HL-60 (cell line): ENCODE results near the gene ARHGAP23.
"Not testable (repeated sequence)": the region's sequence is repeated elsewhere in the genome, so short reads cannot be mapped to it uniquely, and the experiment has no call there.

Experiments
- GABPA ChIP-seq: IDR thresholded peaks from 2 replicates; pipeline ENCODE4 v1.6.1; 2012; ENCODE audit warnings: low read depth
- TF ChIP-seq, protein P1 (sequence below): IDR thresholded peaks from one replicate; pipeline ENCODE4 v1.5.1; 2011; ENCODE audit warnings: low read length, control low read depth, inconsistent platforms; ENCODE audit not compliant: insufficient read depth

GRCh38 chr17:38531761-38532160 is 103.5 kb downstream of the ARHGAP23 start:
- TF ChIP-seq, protein P1, sequence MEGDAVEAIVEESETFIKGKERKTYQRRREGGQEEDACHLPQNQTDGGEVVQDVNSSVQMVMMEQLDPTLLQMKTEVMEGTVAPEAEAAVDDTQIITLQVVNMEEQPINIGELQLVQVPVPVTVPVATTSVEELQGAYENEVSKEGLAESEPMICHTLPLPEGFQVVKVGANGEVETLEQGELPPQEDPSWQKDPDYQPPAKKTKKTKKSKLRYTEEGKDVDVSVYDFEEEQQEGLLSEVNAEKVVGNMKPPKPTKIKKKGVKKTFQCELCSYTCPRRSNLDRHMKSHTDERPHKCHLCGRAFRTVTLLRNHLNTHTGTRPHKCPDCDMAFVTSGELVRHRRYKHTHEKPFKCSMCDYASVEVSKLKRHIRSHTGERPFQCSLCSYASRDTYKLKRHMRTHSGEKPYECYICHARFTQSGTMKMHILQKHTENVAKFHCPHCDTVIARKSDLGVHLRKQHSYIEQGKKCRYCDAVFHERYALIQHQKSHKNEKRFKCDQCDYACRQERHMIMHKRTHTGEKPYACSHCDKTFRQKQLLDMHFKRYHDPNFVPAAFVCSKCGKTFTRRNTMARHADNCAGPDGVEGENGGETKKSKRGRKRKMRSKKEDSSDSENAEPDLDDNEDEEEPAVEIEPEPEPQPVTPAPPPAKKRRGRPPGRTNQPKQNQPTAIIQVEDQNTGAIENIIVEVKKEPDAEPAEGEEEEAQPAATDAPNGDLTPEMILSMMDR: not testable (repeated sequence)
- not testable (repeated sequence) for TF ChIP-seq GABPA
